HCT116 (cell line): ENCODE results near the gene TMEM219. TPM values are rescaled to one million over a fixed set of nuclear protein-coding genes. Genes with fewer than 3 reads are reported as not detected.
A peak's percentile ranks its signal among the peaks of the same experiment; 100 is the strongest.

Experiments
- ATAC-seq: fragments of 200-7000 bp; cut with Tn5 transposase; 2 replicates; pipeline ENCODE4 v1.9.1; 2020; ENCODE audit warnings: mild to moderate bottlenecking, moderate library complexity
- BruUV-seq: library from RNA; stranded (reverse); fragments of 400-500 nt; replicated peaks from 2 replicates; lab custom pipeline; 2021; lab: Mats Ljungman, UMichigan
- CTCF ChIA-PET: fragments of 300-600 bp; sonication (Branson Sonifier 250); formaldehyde crosslinking; loops from one replicate; lab custom pipeline; 2021; ENCODE audit warnings: antibody characterized with exemption; lab: Charles Lee
- POLR2A ChIA-PET: fragments of 300-600, 350-600 bp; sonication (Branson Sonifier 250); formaldehyde crosslinking; loops from one replicate; lab custom pipeline; 2021; ENCODE audit warnings: antibody characterized with exemption; lab: Charles Lee
- RAD21 ChIA-PET, 2 experiments: fragments of 300-600 bp; sonication (Branson Sonifier 250); formaldehyde crosslinking; loops; one replicate each; lab custom pipeline; 2023; ENCODE audit warnings: low total read pairs in 2 of 2; ENCODE audit not compliant: uncharacterized antibody in 2 of 2, unreplicated experiment in 2 of 2, low non-redundant PET in 1 of 2; lab: Charles Lee
- DNase-seq: peaks from one replicate; pipeline ENCODE4 v3.0.0-alpha.2; 2010; ENCODE audit warnings: low read depth, low spot score
- H2AFZ ChIP-seq: fragments of 200-600 bp; shearing (Covaris generic), sonication (generic); 2 replicates; pipeline ENCODE4 v1.6.1; 2017; ENCODE audit warnings: low read depth, mixed run types, mixed read lengths, antibody characterized with exemption, low read length; ENCODE audit not compliant: poor library complexity, severe bottlenecking
- H3K27ac ChIP-seq: 2 replicates; pipeline ENCODE4 v1.5.1; 2012; ENCODE audit warnings: low read depth, low read length
- H3K27me3 ChIP-seq: fragments of 200-600 bp; sonication (generic); 2 replicates; pipeline ENCODE4 v1.6.1; 2016; ENCODE audit warnings: mixed run types, low read length, mixed read lengths; ENCODE audit not compliant: insufficient read depth
- H3K36me3 ChIP-seq, 2 experiments: fragments of 200-500 bp in 1 of 2; fragments of 200-600 bp in 1 of 2; sonication (Bioruptor generic) in 1 of 2; sonication (generic) in 1 of 2; 2 replicates each; pipeline versions ENCODE4 v1.5.1 to v1.6.1; 2014 to 2016; ENCODE audit warnings: low read length in 2 of 2, inconsistent platforms in 1 of 2, mixed read lengths in 1 of 2, mixed run types in 1 of 2; ENCODE audit not compliant: insufficient read depth in 2 of 2, control insufficient read depth in 1 of 2
- H3K4me1 ChIP-seq, 2 experiments: fragments of 200-600 bp in 1 of 2; sonication (generic) in 1 of 2; 2 replicates each; pipeline versions ENCODE4 v1.5.1 to v1.6.1; 2012 to 2017; ENCODE audit warnings: low read length in 2 of 2, inconsistent platforms in 1 of 2, mild to moderate bottlenecking in 1 of 2, mixed read lengths in 1 of 2, mixed run types in 1 of 2, moderate library complexity in 1 of 2; ENCODE audit not compliant: insufficient read depth in 2 of 2, control insufficient read depth in 1 of 2
- H3K4me2 ChIP-seq: fragments of 200-600 bp; sonication (generic); 2 replicates; pipeline ENCODE4 v1.6.1; 2017; ENCODE audit warnings: mixed run types, low read length, mixed read lengths
- H3K4me3 ChIP-seq, 2 experiments: fragments of 200-600 bp in 1 of 2; sonication (generic) in 1 of 2; replicated peaks in 1 of 2; 2 replicates each; pipeline ENCODE4 v1.5.1; 2011 to 2016; ENCODE audit warnings: low read length in 2 of 2, control low read depth in 1 of 2, low read depth in 1 of 2, mild to moderate bottlenecking in 1 of 2, mixed read lengths in 1 of 2, mixed run types in 1 of 2
- H3K79me2 ChIP-seq: fragments of 200-600 bp; sonication (generic); 2 replicates; pipeline ENCODE4 v1.6.1; 2017; ENCODE audit warnings: mild to moderate bottlenecking, mixed run types, low read length, moderate library complexity, mixed read lengths; ENCODE audit not compliant: insufficient read depth
- H3K9ac ChIP-seq: fragments of 200-600 bp; sonication (generic); 2 replicates; pipeline ENCODE4 v1.6.1; 2016; ENCODE audit warnings: low read length, mixed read lengths
- H3K9me2 ChIP-seq: fragments of 200-600 bp; sonication (generic), shearing (Covaris generic); 2 replicates; pipeline ENCODE4 v1.6.1; 2017; ENCODE audit warnings: mixed run types, mild to moderate bottlenecking, moderate library complexity; ENCODE audit not compliant: insufficient read depth
- H3K9me3 ChIP-seq, 2 experiments: fragments of 200-500 bp in 1 of 2; fragments of 200-600 bp in 1 of 2; sonication (Bioruptor generic) in 1 of 2; sonication (generic) in 1 of 2; 2 replicates each; pipeline ENCODE4 v1.6.1; 2014 to 2017; ENCODE audit warnings: low read length in 2 of 2, mixed read lengths in 2 of 2, inconsistent platforms in 1 of 2, low read depth in 1 of 2, mild to moderate bottlenecking in 1 of 2, mixed run types in 1 of 2, moderate library complexity in 1 of 2; ENCODE audit not compliant: control insufficient read depth in 1 of 2, insufficient read depth in 1 of 2
- H4K20me1 ChIP-seq: fragments of 200-600 bp; sonication (generic), shearing (Covaris generic); 2 replicates; pipeline ENCODE4 v1.6.1; 2017; ENCODE audit warnings: mixed run types, mild to moderate bottlenecking, moderate library complexity; ENCODE audit not compliant: insufficient read depth
- ATF3 ChIP-seq: IDR thresholded peaks from 2 replicates; pipeline ENCODE4 v1.6.1; 2012
- CBX3 ChIP-seq: IDR thresholded peaks from 2 replicates; pipeline ENCODE4 v1.6.1; 2012; ENCODE audit warnings: low read depth
- CEBPB ChIP-seq: IDR thresholded peaks from 2 replicates; pipeline ENCODE4 v1.6.1; 2012; ENCODE audit warnings: low read depth
- EGR1 ChIP-seq: IDR thresholded peaks from 2 replicates; pipeline ENCODE4 v1.6.1; 2012; ENCODE audit warnings: low read depth
- EZH2 ChIP-seq: fragments of 200-600 bp; sonication (generic); IDR thresholded peaks from 2 replicates; pipeline ENCODE4 v1.6.1; 2017; ENCODE audit warnings: antibody characterized with exemption, mixed run types
- EZH2phosphoT487 ChIP-seq: fragments of 200-600 bp; IDR thresholded peaks from 2 replicates; pipeline ENCODE4 v1.6.1; 2018; ENCODE audit warnings: antibody characterized with exemption, borderline replicate concordance
- MAX ChIP-seq: IDR thresholded peaks from 2 replicates; pipeline ENCODE4 v1.6.1; 2012
- POLR2A ChIP-seq: IDR thresholded peaks from 2 replicates; pipeline ENCODE4 v1.7.0; 2011; ENCODE audit warnings: borderline replicate concordance; ENCODE audit not compliant: insufficient read depth, insufficient read length; ENCODE audit errors: extremely low read depth
- POLR2AphosphoS5 ChIP-seq: IDR thresholded peaks from 2 replicates; pipeline ENCODE4 v1.6.1; 2011; ENCODE audit warnings: mild to moderate bottlenecking, low read depth, low read length, moderate library complexity
- REST ChIP-seq: IDR thresholded peaks from 2 replicates; pipeline ENCODE4 v1.6.1; 2012; ENCODE audit warnings: low read depth
- SIN3A ChIP-seq: IDR thresholded peaks from 2 replicates; pipeline ENCODE4 v1.6.1; 2012; ENCODE audit warnings: low read depth
- intact Hi-C: fragments of 100-400 bp; cut with micrococcal nuclease; formaldehyde crosslinking; loops from 2 replicates; pipeline ENCODE4 v1.10.0; 2022
- total RNA-seq: library from RNA; stranded (reverse); gene quantifications from one replicate; pipeline ENCODE4 v1.2.1, GENCODE V29; 2021; ENCODE audit not compliant: unreplicated experiment

TMEM219 gene
- total RNA-seq, 1 experiment from 2014 or later, result 75.5 TPM

- peaks cover 13 to 29% of the 10 kb centered on the region in 2 experiments for H3K36me3 ChIP-seq
These were observed 32.2 kb downstream of the TMEM219 start for GRCh38 chr16:29993903-29994599.

More at GRCh38 chr16:29993903-29994599, 32.2 kb downstream of the TMEM219 start:
- H3K27me3 ChIP-seq, result no peaks in the 10 kb centered on the region
- no TSS peak for BruUV-seq
- H3K9me2 ChIP-seq, result no peaks in the 10 kb centered on the region
- ChIA-PET POLR2A (no interaction called here), RAD21 (no interaction called here), CTCF (interaction anchor here (0.7 kb wide), 1 partner anchor 21 kb away, joined by 3 read pairs; no protein-coding TSS in a partner anchor)
- peak overlapping the region; percentile 88 for H3K27ac ChIP-seq
- H3K79me2 ChIP-seq, result peaks cover 11% of the 10 kb centered on the region
- no peaks in the 10 kb centered on the region for H4K20me1 ChIP-seq
- peak overlapping the region; percentile 86 for H3K9ac ChIP-seq
- no peak overlapping the region for H2AFZ ChIP-seq
- TF ChIP-seq EZH2 (no peak), SIN3A (no peak), MAX (no peak), EZH2phosphoT487 (no peak), POLR2A (no peak), EGR1 (no peak), ATF3 (no peak), POLR2AphosphoS5 (no peak), REST (no peak), CBX3 (no peak), CEBPB (no peak)
- intact Hi-C loops, result no loop called here
- peak overlapping the region; percentile 92 for H3K4me2 ChIP-seq
- H3K4me3 ChIP-seq, result peak overlapping the region; percentile 83 to 95
- DNase-seq, result no peak
- ATAC-seq, result no peak
- H3K4me1 ChIP-seq, result peaks cover 9 to 27% of the 10 kb centered on the region in 2 experiments
- H3K9me3 ChIP-seq, result no peaks in the 10 kb centered on the region
